ENCODE measurements around the gene RICTOR.
A peak's percentile ranks its signal among the peaks of the same experiment; 100 is the strongest.

- TF ChIP-seq ZNF311 (tag by site-specific recombination; IDR thresholded peaks at IDR 0.05; ENCODE audit: borderline replicate concordance) (no peak), CTCF (tag by site-specific recombination; IDR thresholded peaks at IDR 0.05) (peak; percentile 29; the same call in 1 of the 2 replicates), ELK4 (IDR thresholded peaks at IDR 0.05; ENCODE audit: borderline replicate concordance, low read depth, low read length) (no peak), ZNF24 (tag by site-specific recombination; IDR thresholded peaks at IDR 0.05) (no peak), ZNF335 (tag by site-specific recombination; conservative IDR thresholded peaks at IDR 0.05) (no peak), ZNF670 (tag by site-specific recombination; IDR thresholded peaks at IDR 0.05; ENCODE audit: low read depth) (no peak), ZNF529 (tag by site-specific recombination; IDR thresholded peaks at IDR 0.05; ENCODE audit: insufficient replicate concordance) (no peak), ZNF138 (tag by site-specific recombination; IDR thresholded peaks at IDR 0.05; ENCODE audit: borderline replicate concordance) (no peak), ZNF121 (tag by site-specific recombination; IDR thresholded peaks at IDR 0.05) (no peak)
- TF ChIP-seq, protein P1, sequence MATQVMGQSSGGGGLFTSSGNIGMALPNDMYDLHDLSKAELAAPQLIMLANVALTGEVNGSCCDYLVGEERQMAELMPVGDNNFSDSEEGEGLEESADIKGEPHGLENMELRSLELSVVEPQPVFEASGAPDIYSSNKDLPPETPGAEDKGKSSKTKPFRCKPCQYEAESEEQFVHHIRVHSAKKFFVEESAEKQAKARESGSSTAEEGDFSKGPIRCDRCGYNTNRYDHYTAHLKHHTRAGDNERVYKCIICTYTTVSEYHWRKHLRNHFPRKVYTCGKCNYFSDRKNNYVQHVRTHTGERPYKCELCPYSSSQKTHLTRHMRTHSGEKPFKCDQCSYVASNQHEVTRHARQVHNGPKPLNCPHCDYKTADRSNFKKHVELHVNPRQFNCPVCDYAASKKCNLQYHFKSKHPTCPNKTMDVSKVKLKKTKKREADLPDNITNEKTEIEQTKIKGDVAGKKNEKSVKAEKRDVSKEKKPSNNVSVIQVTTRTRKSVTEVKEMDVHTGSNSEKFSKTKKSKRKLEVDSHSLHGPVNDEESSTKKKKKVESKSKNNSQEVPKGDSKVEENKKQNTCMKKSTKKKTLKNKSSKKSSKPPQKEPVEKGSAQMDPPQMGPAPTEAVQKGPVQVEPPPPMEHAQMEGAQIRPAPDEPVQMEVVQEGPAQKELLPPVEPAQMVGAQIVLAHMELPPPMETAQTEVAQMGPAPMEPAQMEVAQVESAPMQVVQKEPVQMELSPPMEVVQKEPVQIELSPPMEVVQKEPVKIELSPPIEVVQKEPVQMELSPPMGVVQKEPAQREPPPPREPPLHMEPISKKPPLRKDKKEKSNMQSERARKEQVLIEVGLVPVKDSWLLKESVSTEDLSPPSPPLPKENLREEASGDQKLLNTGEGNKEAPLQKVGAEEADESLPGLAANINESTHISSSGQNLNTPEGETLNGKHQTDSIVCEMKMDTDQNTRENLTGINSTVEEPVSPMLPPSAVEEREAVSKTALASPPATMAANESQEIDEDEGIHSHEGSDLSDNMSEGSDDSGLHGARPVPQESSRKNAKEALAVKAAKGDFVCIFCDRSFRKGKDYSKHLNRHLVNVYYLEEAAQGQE (tag by site-specific recombination; IDR thresholded peaks at IDR 0.05): no peak
- TF ChIP-seq, protein P2, sequence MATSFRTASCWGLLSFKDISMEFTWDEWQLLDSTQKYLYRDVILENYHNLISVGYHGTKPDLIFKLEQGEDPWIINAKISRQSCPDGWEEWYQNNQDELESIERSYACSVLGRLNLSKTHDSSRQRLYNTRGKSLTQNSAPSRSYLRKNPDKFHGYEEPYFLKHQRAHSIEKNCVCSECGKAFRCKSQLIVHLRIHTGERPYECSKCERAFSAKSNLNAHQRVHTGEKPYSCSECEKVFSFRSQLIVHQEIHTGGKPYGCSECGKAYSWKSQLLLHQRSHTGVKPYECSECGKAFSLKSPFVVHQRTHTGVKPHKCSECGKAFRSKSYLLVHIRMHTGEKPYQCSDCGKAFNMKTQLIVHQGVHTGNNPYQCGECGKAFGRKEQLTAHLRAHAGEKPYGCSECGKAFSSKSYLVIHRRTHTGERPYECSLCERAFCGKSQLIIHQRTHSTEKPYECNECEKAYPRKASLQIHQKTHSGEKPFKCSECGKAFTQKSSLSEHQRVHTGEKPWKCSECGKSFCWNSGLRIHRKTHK (tag by site-specific recombination; IDR thresholded peaks at IDR 0.05): no peak
Measured at GRCh38 chr5:39005566-39006232, 68.5 kb downstream of the RICTOR start.
